NCI-H2171 treated with DMSO at 0.1 percent for 48 hours (cell line): ENCODE results near the gene SLC4A1.
A peak's percentile ranks its signal among the peaks of the same experiment; 100 is the strongest.

ENCODE experiments used
- DNase-seq: peaks from one replicate; lab custom pipeline; 2025; lab: John Stamatoyannopoulos, UW

The SLC4A1 gene

DNA sequence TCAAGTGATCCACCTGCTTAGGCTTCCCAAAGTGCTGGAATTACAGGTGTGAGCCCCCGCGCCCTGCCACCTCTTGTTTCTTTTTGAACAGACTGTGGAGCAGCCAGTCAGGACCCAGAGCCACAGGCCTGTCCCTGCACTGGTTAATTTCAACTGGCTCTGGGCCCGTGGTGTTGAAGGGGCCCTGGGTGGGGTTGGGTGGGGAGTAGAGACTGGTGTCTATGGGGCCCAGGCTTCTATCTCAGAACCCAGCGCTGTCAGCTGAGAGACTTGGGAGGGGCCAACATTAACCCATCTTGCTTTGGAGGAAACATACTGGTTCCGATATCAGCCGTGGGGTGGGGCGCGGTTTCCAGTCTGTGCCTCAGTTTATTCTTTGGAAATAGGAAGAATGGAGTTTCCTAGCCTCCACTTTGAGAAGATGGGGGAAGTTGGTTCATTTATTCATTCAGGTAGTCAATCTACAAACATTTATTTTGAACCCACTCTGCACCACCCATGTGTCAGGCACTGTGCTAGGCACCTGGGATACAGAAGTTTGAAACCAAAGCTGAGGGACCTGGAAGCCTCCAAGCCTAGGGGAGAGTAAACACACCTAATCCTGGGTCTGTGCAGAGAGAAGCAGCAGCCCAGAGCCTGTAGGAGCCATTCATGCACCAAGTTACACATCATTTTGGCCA, 15.5 kb upstream of the SLC4A1 start:
- DNase-seq = no peak

DNA sequence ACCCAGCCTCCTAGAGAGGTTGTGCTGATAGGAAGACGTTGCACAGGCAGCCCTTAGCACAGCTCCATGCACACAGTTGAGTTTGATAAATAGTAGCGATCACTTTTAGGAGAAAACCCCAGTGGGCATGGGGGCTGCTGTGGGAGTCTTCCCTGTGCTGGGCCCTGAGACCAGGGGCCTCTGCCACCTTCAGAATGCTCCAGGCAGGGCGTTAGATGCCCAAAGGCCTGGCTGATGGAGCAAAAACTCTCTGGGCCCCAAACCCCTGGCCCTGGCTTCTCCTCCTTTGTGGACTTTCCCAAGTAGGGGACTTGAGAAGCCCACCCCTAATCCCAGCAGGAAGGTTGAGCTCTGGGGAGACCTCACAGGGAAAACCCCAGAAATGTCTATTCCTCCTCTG, 14.3 kb upstream of the SLC4A1 start:
- no peak for DNase-seq

DNA sequence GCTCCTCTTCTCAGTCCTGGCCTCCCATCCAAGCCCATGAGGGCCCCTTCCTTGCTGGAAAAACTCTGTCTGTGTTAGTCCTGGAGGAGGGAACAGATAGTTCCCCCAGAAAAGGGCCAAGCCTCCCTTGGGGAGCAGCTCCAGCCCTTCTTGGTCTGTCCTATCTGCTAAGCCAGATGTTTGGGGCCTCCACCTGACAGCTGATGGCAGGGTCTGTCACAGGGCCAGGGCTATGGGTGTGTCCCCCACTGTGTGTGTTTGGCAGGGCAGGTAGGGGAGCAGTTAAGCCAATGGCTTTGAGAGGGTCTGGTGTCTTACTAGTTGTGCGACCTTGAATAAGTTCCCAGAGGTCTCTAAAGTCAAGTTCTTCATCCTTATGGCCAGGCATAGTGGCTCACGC, 13.6 kb upstream of the SLC4A1 start:
- DNase-seq = no peak

GRCh38 chr17:44280392-44280937, 12.5 kb upstream of the SLC4A1 start:
- DNase-seq = no peak

DNA sequence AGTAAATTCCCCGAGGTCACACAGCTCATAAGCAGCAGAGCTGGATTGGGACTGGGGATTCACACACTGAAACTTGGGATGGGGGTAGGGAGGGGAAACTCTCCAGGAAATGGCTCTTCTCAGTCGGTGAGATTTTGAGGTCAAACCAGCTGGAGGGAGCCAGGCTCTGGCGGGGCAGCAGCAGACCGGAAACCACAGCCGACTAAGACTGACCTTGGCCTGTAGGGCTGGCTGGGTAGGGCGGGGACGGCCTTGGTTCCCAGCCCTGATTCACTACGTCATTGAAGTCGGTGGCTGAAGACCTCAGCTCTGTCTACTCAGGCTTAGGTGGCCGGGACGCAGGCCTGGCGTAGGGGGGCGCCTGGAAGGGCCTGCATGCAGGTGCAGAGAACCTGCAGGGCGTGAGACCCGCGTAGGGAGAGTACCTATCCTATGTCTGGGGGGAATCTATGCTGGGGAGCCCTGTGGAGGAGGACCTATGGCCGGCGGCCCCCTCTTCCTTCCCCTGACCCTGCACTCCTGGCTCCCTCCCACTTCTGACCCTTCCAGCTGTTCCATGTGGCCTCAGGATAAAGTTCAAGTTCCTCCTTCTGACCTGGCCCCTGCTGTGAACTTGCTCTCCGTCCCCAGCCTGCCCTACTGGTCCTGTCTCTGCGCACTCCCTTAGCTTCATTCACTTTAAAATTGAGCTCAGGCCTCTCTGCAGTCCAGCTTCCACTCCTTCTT, 11.9 kb upstream of the SLC4A1 start:
- no peak for DNase-seq

DNA sequence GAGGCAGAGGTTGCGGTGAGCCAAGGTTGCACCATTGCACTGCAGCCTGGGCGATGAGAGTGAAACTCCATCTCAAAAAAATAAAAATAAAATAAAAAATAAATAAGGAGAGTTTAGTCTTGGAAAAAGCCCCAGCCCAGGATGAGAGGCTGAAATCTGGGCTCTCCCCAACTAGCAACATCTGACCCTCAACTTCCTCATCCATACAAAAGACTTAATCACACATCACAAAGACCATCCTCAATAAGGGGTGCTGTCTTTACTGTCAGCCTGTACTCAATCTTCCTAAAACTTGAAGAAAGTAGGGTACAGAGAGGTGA, 11.4 kb upstream of the SLC4A1 start:
- DNase-seq = no peak

DNA sequence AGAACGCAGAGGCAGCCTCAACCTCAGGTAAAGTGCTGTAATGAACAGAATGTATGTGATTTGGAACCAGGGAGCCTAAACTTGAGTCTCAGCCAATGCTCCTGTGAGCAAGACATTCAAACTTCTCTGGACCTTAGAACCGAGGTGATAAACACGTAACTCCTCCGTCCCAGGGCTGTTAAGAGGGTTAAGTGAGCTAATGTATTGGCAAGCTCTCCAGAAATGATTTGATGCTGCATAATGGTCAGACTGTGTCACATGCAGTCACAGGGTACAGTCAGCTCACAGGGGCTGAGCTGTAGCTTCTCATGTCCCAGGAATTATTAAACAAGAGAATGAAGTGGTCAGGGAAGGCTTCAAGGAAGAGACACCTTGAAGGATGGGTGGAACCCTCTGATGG, 10.0 kb upstream of the SLC4A1 start:
- DNase-seq = no peak

DNA sequence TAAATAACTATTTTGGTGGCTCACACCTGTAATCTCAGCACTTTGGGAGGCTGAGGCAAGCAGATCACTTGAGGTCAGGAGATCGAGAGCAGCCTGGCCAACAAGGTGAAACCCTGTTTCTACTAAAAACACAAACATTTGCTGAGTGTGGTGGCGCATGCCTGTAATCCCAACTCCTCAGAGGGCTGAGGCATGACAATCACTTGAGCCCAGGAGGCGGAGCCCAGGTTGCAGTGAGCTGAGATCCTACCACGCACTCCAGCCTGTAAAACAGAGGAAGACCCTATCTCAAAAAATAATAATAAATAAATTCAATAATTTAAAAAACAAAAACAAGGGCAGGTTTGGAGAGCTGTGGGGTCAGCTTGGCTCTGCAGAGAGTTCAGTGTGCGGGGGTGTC, 5.7 kb upstream of the SLC4A1 start:
- DNase-seq = no peak

DNA sequence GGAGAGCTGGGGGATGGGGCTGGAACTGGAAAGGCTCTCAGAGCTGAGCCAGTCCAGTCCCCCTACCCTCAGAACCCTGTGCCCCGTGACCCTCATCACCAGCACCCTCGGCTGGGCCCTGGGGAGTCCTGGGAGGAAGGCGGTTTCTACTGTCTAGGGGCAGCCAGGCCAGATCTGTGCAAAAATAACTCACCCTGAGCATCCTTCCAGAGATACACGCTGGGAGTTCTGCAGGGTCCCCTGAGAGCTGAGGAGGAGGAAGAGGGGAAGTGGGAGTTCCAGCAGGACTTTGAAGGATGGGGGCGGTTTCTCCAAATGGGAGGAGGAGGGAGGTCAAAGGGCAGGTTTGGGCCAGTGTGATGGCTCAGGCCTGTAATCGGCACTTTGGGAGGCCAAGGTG, 5.0 kb upstream of the SLC4A1 start:
- DNase-seq = no peak

DNA sequence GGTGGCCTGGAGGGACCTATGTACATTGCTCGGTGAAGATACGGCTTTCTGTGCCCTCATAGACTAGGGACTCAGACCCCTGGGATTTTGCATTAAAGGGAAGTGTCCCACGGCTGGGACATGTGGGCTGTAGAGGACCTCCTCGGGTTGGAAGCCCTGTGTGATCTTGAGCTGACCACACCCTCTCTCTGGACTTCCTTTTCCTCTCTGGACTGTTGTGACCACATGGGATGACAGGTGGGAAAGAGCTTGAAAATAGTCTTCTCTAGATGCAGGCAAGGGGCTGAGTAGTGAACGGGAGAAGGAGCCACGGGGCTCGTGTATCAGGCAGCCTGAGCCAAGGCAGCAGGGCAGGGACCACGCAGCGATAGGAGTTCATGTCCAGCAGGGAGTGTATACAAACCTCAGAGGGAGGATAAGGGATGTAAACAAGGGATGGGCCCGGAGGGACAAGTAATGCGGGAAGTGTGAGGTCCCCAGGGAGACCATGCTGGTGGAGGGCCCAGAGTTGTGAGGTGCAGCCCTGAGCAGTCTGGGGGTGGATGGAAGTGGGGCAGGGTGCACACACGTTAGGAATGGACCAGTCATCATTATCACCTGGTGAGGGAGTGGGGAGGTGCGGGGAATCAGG, 4.5 kb upstream of the SLC4A1 start:
- no peak for DNase-seq

- peak; percentile 47 for DNase-seq
Observed at GRCh38 chr17:44269535-44270240, 1.8 kb upstream of the SLC4A1 start.

- no peak for DNase-seq
Observed at GRCh38 chr17:44268709-44269534, 987 bp upstream of the SLC4A1 start.

DNA sequence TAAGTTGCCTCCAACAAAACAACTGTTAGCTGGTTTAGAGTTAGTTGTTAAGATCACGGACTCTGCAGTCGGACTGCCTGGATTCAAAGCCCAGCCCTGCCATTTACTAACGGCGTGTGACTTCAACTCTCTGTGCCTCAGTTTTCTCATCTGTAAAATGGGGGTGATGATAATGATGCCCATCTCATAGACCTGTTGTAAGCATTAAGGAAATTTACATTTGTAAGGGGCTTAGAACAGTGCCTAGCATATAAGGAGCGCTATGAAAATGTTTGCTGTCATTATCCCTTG, 825 bp downstream of the SLC4A1 start:
- no peak for DNase-seq

- DNase-seq = no peak
Observed at GRCh38 chr17:44266402-44267164, 1.4 kb downstream of the SLC4A1 start.

GRCh38 chr17:44263345-44263902, 4.5 kb downstream of the SLC4A1 start:
- no peak for DNase-seq

GRCh38 chr17:44262654-44263225, 5.2 kb downstream of the SLC4A1 start:
- DNase-seq = no peak

- no peak for DNase-seq
Observed at GRCh38 chr17:44260296-44260695, 7.6 kb downstream of the SLC4A1 start.

- no peak for DNase-seq
Observed at GRCh38 chr17:44258811-44259351, 9.1 kb downstream of the SLC4A1 start.

DNA sequence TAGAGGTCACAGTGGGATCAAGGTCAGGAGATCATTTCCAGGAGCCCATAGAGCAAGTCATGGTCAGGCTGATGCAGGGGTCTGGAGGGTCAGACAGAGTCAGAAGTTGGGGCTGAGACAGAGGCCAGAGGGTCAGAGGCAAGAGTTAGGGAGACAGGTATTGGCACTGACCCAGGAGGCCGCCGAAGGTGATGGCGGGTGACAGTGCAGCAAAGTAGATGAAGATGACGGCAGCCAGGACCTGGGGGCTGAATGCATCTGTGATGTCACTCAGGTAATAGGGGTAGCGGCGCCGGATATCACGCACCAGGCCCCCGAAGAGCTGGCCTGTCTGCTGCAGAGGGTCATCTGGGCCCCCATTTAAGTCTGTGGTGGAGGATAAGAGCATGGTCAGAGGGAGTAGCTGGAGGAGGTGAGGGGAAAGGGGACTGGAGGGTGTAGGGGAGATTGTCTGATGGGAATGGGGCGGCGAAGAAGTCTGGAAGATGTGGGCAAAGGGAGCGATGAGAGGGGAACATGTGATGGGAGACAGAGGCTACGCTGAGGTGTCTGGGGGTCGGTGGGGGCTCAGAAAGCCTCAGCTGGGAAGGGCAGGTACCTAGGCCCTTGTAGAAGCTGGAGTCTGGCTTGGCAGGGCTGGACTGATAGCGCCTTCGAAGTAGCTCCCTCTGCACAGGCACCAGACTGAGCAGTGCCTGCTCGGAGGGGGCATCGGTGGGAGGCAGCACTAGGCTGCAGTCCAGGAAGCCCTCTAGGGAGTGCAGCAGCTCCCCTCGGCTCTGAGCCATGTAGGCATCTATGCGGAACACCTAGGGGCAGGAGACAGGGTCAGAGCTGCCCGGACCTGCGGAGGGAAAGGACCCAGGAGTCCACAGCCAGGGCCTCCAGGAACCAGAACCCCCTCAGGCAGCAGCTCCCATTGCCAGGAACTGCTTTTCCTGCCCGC, 9.8 kb downstream of the SLC4A1 start:
- DNase-seq = no peak
